ENCODE results near the gene MSTN. TPM values are rescaled to one million over a fixed set of nuclear protein-coding genes. Genes with fewer than 3 reads are reported as not detected.
"Not testable (repeated sequence)": the region's sequence is repeated elsewhere in the genome, so short reads cannot be mapped to it uniquely, and the experiment has no call there.

The MSTN gene
- total RNA-seq, 1 donor from 2014 or later, result not detected

GRCh38 chr2:190031969-190032618 lies 30.4 kb downstream of the MSTN start:
- no peak for DNase-seq (ENCODE audit: low read depth)
- TF ChIP-seq, protein P1, sequence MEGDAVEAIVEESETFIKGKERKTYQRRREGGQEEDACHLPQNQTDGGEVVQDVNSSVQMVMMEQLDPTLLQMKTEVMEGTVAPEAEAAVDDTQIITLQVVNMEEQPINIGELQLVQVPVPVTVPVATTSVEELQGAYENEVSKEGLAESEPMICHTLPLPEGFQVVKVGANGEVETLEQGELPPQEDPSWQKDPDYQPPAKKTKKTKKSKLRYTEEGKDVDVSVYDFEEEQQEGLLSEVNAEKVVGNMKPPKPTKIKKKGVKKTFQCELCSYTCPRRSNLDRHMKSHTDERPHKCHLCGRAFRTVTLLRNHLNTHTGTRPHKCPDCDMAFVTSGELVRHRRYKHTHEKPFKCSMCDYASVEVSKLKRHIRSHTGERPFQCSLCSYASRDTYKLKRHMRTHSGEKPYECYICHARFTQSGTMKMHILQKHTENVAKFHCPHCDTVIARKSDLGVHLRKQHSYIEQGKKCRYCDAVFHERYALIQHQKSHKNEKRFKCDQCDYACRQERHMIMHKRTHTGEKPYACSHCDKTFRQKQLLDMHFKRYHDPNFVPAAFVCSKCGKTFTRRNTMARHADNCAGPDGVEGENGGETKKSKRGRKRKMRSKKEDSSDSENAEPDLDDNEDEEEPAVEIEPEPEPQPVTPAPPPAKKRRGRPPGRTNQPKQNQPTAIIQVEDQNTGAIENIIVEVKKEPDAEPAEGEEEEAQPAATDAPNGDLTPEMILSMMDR (conservative IDR thresholded peaks at IDR 0.05; ENCODE audit: low read depth, low read length), result no peak
- H3K4me3 ChIP-seq (ENCODE audit: low read depth, low read length), result no peak overlapping the region

DNA sequence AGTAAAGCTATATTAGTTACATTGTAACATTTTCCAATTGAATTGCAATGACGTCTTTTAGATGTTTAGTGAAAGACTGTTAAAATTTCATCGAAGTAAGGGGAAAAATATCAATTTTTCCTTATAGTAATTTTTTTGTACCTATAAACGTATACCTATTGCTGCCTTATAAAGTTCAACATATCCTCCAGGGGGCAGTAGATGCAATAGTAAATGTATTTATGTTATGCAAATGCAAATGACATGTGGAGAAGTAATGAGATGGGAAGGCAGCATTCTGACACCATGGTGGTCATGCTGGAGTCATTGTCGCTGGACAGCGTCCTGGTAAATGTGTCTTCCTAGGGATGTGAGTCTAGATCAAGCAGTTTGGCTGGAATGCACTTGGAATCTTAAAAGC lies 38.7 kb downstream of the MSTN start:
- peak; percentile 1 for DNase-seq (ENCODE audit: low read depth)
- TF ChIP-seq, protein P1 (conservative IDR thresholded peaks at IDR 0.05; ENCODE audit: low read depth, low read length), result peak; percentile 60
- H3K4me3 ChIP-seq (ENCODE audit: low read depth, low read length), result no peak overlapping the region

DNA sequence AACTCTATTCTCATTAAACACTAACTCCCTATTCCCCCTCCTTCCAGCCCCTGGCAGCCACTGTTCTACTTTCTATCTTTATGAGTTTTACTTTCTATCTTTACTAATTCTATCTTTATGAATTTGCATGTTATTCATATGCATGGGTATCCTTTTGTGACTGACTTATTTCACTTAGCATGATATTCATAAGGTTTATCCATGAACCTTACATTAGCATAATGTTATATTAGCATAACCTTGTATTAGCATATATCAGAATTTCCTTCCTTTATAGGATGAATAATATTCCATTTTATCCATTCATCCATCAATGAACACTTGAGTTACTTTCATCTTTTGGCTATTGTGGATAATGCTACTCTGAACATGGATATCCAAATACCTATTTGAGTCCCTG lies 41.8 kb downstream of the MSTN start:
- H3K4me3 ChIP-seq (ENCODE audit: low read depth, low read length), result no peak overlapping the region
- TF ChIP-seq, protein P1 (conservative IDR thresholded peaks at IDR 0.05; ENCODE audit: low read depth, low read length), result no peak
- DNase-seq (ENCODE audit: low read depth), result no peak

GRCh38 chr2:190017837-190018236 lies 44.7 kb downstream of the MSTN start:
- TF ChIP-seq, protein P1 (conservative IDR thresholded peaks at IDR 0.05; ENCODE audit: low read depth, low read length), result no peak
- H3K4me3 ChIP-seq (ENCODE audit: low read depth, low read length), result no peak overlapping the region

DNA sequence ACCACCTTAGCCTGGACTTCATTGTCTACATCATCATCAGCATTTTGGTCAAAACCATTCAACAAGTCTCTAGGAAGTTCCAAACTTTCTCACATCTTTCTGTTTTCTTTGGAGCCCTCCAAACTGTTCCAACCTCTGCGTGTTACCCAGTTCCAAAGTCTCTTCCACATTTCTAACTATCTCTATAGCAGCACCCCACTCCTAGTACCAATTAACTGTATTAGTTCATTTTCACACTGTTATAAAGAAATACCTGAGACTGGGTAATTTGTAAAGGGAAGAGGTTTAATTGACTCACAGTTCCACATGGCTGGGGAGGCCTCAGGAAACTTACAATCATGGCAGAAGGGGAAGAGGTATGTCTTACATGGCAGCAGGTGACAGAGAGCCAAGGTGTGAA lies 46.6 kb downstream of the MSTN start:
- not testable (repeated sequence) for H3K4me3 ChIP-seq (ENCODE audit: low read depth, low read length); DNase-seq (ENCODE audit: low read depth)

More at GRCh38 chr2:190017837-190018236, 44.7 kb downstream of the MSTN start:
- DNase-seq (ENCODE audit: low read depth), result no peak

Data from epithelial cell of proximal tubule (primary cell).